ENCODE measurements around the gene PRKCE. TPM values are rescaled to one million over a fixed set of nuclear protein-coding genes. Genes with fewer than 3 reads are reported as not detected.

The PRKCE gene
- total and polyA plus RNA-seq, 3 donors from 2014 or later: 27.4 to 35.8 (median 33.1) TPM

GRCh38 chr2:46135958-46136357 is 484.5 kb downstream of the PRKCE start:
- H3K36me3 ChIP-seq (ENCODE audit: low read depth, missing control alignments): no peaks in the 10 kb centered on the region

GRCh38 chr2:46136481-46136880 is 485.0 kb downstream of the PRKCE start:
- no peak for DNase-seq
- Histone ChIP-seq H3K9me3 (no peaks in the 10 kb centered on the region), H3K36me3 (ENCODE audit: low read depth, missing control alignments) (no peaks in the 10 kb centered on the region), H3K4me1 (peaks cover 29% of the 10 kb centered on the region), H3K27me3 (no peaks in the 10 kb centered on the region), H3K27ac (peak overlapping the region in 1 of 2 donors; percentile 70), H3K4me3 (no peak overlapping the region)
- TF ChIP-seq POLR2A (IDR thresholded peaks at IDR 0.05) (no peak), CTCF (IDR thresholded peaks at IDR 0.05) (no peak)
- WGBS, 2 donors: 59 to 62% methylated on average over 5 of the region's 5 CpGs
- intact Hi-C loops (cut with DNase I; ENCODE audit: low total_unique reads): no loop called here

More at GRCh38 chr2:46135958-46136357, 484.5 kb downstream of the PRKCE start:
- Histone ChIP-seq H3K27me3 (no peaks in the 10 kb centered on the region), H3K4me3 (no peak overlapping the region), H3K9me3 (no peaks in the 10 kb centered on the region), H3K4me1 (peaks cover 29% of the 10 kb centered on the region), H3K27ac (peak overlapping the region in 1 of 2 donors; percentile 70)
- DNase-seq: peak; percentile 58
- WGBS, 2 donors: 26 to 53% methylated on average over 6 of the region's 6 CpGs
- intact Hi-C loops (cut with DNase I; ENCODE audit: low total_unique reads): no loop called here
- TF ChIP-seq CTCF (IDR thresholded peaks at IDR 0.05) (no peak), POLR2A (IDR thresholded peaks at IDR 0.05) (no peak)

GRCh38 chr2:46136953-46137352 is 485.5 kb downstream of the PRKCE start:
- 82 to 92% methylated on average over 2 of the region's 2 CpGs for WGBS, 2 donors
- H3K4me1 ChIP-seq: peaks cover 29% of the 10 kb centered on the region
- no peaks in the 10 kb centered on the region for H3K27me3 ChIP-seq
- intact Hi-C loops (cut with DNase I; ENCODE audit: low total_unique reads): no loop called here
- peak overlapping the region in 1 of 2 donors; percentile 70 for H3K27ac ChIP-seq
- no peaks in the 10 kb centered on the region for H3K9me3 ChIP-seq
- TF ChIP-seq CTCF (IDR thresholded peaks at IDR 0.05) (no peak), POLR2A (IDR thresholded peaks at IDR 0.05) (no peak)
- no peak for DNase-seq
- H3K36me3 ChIP-seq (ENCODE audit: low read depth, missing control alignments): no peaks in the 10 kb centered on the region
- H3K4me3 ChIP-seq: no peak overlapping the region

- Histone ChIP-seq H3K36me3 (ENCODE audit: low read depth, missing control alignments) (no peaks in the 10 kb centered on the region), H3K4me3 (no peak overlapping the region), H3K4me1 (no peaks in the 10 kb centered on the region), H3K27me3 (no peaks in the 10 kb centered on the region), H3K27ac (no peak overlapping the region), H3K9me3 (no peaks in the 10 kb centered on the region)
- TF ChIP-seq CTCF (IDR thresholded peaks at IDR 0.05) (no peak), POLR2A (IDR thresholded peaks at IDR 0.05) (no peak)
- intact Hi-C loops (cut with DNase I; ENCODE audit: low total_unique reads): no loop called here
- DNase-seq: no peak
- WGBS, 2 donors: 80 to 96% methylated on average over 5 of the region's 5 CpGs
These were observed 491.3 kb downstream of the PRKCE start for GRCh38 chr2:46142546-46143428.
